IMR-90 (cell line): Measurements from ENCODE around the gene SELENOM.

Source experiments
- CEBPB ChIP-seq: IDR thresholded peaks from 2 replicates; pipeline ENCODE4 v1.6.1; 2012; ENCODE audit warnings: low read depth, low read length, improper control_type of control experiment
- CHD1 ChIP-seq: IDR thresholded peaks from 2 replicates; pipeline ENCODE4 v1.6.1; 2012; ENCODE audit warnings: low read depth, low read length, improper control_type of control experiment
- NFE2L2 ChIP-seq: fragments of 150-350 bp; IDR thresholded peaks from 2 replicates; pipeline ENCODE4 v1.6.1; 2016; ENCODE audit warnings: low read depth, mild to moderate bottlenecking, low read length
- POLR2A ChIP-seq: IDR thresholded peaks from 2 replicates; pipeline ENCODE4 v1.6.1; 2012; ENCODE audit warnings: mild to moderate bottlenecking, low read depth, low read length
- RAD21 ChIP-seq: IDR thresholded peaks from 2 replicates; pipeline ENCODE4 v1.6.1; 2012; ENCODE audit warnings: low read length, improper control_type of control experiment
- RFX5 ChIP-seq: IDR thresholded peaks from 2 replicates; pipeline ENCODE4 v1.8.0; 2012; ENCODE audit warnings: low read depth, mild to moderate bottlenecking, low read length, moderate library complexity
- TF ChIP-seq, protein P1 (sequence below): conservative IDR thresholded peaks from 2 replicates; pipeline ENCODE4 v1.5.1; 2012; ENCODE audit warnings: mild to moderate bottlenecking, low read depth, low read length, improper control_type of control experiment

DNA sequence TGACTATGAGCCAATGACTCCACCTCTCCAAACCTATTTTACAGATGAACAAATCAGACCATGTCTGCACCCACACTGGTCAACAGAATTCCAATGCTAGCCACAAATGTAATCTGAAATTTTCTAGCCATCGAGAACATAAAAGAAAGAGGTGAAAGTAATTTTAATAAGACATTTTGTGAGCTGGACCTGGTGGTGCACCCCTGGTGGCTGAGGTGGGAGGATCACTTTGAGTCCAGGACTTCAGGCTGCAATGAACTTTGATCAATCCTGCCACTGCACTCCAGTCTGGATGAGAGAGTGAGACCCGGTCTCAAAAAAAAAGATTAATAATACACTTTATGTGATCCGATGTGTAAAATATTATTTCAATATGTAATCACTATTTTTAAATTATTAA, 43.2 kb upstream of the SELENOM start:
- TF ChIP-seq, protein P1, sequence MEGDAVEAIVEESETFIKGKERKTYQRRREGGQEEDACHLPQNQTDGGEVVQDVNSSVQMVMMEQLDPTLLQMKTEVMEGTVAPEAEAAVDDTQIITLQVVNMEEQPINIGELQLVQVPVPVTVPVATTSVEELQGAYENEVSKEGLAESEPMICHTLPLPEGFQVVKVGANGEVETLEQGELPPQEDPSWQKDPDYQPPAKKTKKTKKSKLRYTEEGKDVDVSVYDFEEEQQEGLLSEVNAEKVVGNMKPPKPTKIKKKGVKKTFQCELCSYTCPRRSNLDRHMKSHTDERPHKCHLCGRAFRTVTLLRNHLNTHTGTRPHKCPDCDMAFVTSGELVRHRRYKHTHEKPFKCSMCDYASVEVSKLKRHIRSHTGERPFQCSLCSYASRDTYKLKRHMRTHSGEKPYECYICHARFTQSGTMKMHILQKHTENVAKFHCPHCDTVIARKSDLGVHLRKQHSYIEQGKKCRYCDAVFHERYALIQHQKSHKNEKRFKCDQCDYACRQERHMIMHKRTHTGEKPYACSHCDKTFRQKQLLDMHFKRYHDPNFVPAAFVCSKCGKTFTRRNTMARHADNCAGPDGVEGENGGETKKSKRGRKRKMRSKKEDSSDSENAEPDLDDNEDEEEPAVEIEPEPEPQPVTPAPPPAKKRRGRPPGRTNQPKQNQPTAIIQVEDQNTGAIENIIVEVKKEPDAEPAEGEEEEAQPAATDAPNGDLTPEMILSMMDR, result peak; percentile 28; the same call in 1 of the 2 replicates
- TF ChIP-seq NFE2L2 (no peak), CHD1 (no peak), POLR2A (no peak), CEBPB (no peak), RFX5 (no peak), RAD21 (0 out of 2 replicates have a peak, but pooled peaks have one; percentile 3)
